HEK293T (cell line): ENCODE data around the gene ADAMTS13.

Experiments used
- BHLHE40 ChIP-seq: fragments of 450-650 bp; IDR thresholded peaks from 2 replicates; pipeline ENCODE4 v1.6.1; 2016; ENCODE audit warnings: mild to moderate bottlenecking, moderate library complexity, borderline replicate concordance
- FOXM1 ChIP-seq: fragments of 450-650 bp; IDR thresholded peaks from 2 replicates; pipeline ENCODE4 v1.6.1; 2017; ENCODE audit warnings: mild to moderate bottlenecking, borderline replicate concordance
- L3MBTL2 ChIP-seq: fragments of 450-650 bp; conservative IDR thresholded peaks from 2 replicates; pipeline ENCODE4 v1.6.1; 2016; ENCODE audit warnings: mild to moderate bottlenecking
- SP1 ChIP-seq: fragments of 450-650 bp; IDR thresholded peaks from 2 replicates; pipeline ENCODE4 v1.6.1; 2017
- SUZ12 ChIP-seq: fragments of 450-650 bp; IDR thresholded peaks from 2 replicates; pipeline ENCODE4 v1.6.1; 2016; ENCODE audit warnings: mild to moderate bottlenecking
- TARDBP ChIP-seq: fragments of 450-650 bp; IDR thresholded peaks from 2 replicates; pipeline ENCODE4 v1.6.1; 2016
- ZNF384 ChIP-seq: fragments of 450-650 bp; IDR thresholded peaks from 2 replicates; pipeline ENCODE4 v1.6.1; 2016

- TF ChIP-seq TARDBP (no peak), SP1 (no peak), BHLHE40 (no peak), ZNF384 (no peak), L3MBTL2 (no peak), FOXM1 (no peak), SUZ12 (no peak)
These were observed 42.7 kb upstream of the ADAMTS13 start for GRCh38 chr9:133379153-133380086.
